Astrocyte (in vitro differentiated cells and primary cell): Measurements from ENCODE around the gene CACNB2.

Experiments used
- CTCF ChIP-seq: IDR thresholded peaks from 2 replicates; pipeline ENCODE4 v1.5.1; 2011; ENCODE audit warnings: low read depth, mild to moderate bottlenecking, inconsistent platforms, low read length, moderate library complexity; ENCODE audit not compliant: insufficient read depth
- EZH2 ChIP-seq: IDR thresholded peaks from 2 replicates; pipeline ENCODE4 v1.6.1; 2012; ENCODE audit warnings: mild to moderate bottlenecking, low read length, inconsistent platforms; ENCODE audit not compliant: insufficient read depth

DNA sequence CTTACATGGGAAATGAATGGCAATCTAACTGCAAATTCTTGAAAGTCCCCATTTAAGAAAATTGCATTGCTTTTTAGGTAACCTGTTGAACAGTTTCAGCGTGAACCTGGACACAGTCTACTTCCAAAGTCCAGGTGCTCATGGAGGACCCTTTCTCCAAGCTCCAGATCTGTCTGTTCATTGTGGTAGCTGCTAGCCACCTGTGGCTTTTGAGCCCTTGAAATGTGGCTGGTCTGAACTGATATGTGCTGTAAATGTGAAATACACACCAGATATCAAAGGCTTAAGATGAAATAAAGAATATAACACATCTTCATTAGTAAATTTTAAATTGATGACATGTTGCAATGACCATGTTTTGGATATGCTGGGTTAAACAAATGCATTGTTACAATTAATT, 4.2 kb downstream of the CACNB2 start:
- TF ChIP-seq CTCF (no peak), EZH2 (no peak)
